WI38 (cell line): ENCODE results near the gene ZNF407.

Experiments
- H3K4me3 ChIP-seq: 2 replicates; pipeline ENCODE4 v1.5.1; 2011; ENCODE audit warnings: low read depth, mild to moderate bottlenecking, control low read depth, low read length
- TF ChIP-seq, protein P1 (sequence below): IDR thresholded peaks from 2 replicates; pipeline ENCODE4 v1.5.1; 2012; ENCODE audit warnings: low read depth, mild to moderate bottlenecking, control low read depth, low read length

ZNF407 gene

DNA sequence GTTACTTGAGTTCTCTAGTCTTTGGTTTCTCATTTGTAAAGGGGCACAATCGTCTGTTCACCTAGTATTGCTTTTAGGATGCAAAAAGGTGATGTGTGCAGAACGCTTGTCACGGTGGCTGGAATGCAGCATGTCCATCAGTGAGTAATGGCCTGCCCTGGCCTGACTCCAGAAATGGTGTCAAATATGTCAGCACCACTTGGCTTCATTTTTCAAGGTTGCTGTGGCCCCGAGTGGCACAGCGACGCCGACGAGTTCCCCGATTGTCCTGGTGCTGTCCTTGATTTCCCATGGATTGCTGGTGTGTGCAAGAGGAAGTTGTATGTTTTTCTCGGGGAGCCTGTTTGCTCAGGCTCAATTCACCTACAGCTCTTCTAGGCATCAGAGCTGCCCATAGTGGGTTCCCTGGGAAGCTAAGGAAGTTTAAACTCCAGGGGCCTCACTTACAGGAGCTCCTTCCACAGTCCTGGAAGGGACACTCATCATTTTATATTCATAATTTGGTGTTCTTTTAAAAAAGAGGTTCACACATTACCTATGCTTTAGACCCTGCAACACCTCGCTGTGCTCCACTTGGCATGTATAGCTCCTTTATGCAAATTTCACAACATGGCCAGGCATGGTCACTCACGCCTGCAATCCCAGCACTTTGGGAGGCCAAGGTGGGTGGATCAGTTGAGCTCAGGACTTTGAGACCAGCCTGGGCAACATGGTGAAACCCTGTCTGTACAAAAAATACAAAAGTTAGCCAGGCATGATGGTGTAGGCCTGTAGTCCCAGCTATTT is 25.6 kb upstream of the ZNF407 start:
- TF ChIP-seq, protein P1, sequence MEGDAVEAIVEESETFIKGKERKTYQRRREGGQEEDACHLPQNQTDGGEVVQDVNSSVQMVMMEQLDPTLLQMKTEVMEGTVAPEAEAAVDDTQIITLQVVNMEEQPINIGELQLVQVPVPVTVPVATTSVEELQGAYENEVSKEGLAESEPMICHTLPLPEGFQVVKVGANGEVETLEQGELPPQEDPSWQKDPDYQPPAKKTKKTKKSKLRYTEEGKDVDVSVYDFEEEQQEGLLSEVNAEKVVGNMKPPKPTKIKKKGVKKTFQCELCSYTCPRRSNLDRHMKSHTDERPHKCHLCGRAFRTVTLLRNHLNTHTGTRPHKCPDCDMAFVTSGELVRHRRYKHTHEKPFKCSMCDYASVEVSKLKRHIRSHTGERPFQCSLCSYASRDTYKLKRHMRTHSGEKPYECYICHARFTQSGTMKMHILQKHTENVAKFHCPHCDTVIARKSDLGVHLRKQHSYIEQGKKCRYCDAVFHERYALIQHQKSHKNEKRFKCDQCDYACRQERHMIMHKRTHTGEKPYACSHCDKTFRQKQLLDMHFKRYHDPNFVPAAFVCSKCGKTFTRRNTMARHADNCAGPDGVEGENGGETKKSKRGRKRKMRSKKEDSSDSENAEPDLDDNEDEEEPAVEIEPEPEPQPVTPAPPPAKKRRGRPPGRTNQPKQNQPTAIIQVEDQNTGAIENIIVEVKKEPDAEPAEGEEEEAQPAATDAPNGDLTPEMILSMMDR: no peak
- no peak overlapping the region for H3K4me3 ChIP-seq

DNA sequence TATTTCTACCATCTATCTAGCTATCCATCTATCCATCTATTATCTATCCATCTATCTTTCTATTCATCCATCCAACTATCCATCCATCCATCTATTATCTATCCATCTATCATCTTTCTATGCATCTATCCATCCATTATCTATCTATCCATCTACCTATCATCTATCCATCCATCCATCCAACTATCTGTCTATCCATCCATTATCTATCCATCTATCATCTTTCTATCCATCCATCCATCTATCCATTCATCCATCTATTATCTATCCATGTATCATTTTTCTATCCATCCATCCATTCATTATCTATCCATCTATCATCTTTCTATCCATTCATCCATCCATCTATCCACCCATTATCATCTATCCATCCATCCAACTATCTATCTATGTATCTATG is 24.6 kb upstream of the ZNF407 start:
- TF ChIP-seq, protein P1: no peak
- H3K4me3 ChIP-seq: no peak overlapping the region

DNA sequence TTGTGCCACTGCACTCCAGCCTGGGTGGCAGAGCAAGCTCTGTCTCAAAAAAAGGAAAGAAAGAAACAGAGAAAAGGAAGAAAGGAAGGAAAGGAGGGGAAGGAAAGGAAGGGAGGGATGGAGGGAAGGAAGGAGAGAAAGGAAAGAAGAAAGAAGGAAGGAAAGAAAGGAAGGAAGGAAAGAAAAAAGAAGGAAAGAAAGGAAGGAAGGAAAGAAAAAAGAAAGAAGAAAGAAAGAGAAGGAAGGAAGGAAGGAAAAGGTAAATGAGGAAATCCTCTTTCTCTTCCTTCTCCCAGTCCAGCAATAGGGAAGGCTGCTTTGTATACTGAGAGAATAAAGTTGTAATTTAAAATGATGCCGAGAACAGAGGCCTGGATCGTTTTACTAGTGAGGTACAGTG is 22.8 kb upstream of the ZNF407 start:
- TF ChIP-seq, protein P1: no peak
- no peak overlapping the region for H3K4me3 ChIP-seq

DNA sequence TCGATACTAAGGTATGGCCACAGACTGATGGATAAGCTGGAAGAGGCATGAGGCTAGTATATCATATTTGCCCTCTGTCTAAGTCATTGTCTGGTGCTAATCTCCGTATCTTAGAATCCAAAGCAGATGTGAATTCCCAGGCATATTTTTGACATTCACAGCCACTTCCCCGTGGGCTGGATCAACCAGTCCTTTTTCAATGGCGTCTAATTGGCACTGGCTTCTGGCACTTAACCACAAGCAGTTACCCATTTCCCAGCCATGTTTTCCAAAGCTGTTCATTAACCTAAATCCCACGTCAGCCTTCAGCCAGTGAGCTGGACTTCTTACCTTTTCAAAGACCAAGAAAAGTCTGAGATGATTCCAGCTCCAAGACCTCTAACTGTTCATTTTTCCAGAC is 20.7 kb upstream of the ZNF407 start:
- TF ChIP-seq, protein P1: no peak
- no peak overlapping the region for H3K4me3 ChIP-seq

DNA sequence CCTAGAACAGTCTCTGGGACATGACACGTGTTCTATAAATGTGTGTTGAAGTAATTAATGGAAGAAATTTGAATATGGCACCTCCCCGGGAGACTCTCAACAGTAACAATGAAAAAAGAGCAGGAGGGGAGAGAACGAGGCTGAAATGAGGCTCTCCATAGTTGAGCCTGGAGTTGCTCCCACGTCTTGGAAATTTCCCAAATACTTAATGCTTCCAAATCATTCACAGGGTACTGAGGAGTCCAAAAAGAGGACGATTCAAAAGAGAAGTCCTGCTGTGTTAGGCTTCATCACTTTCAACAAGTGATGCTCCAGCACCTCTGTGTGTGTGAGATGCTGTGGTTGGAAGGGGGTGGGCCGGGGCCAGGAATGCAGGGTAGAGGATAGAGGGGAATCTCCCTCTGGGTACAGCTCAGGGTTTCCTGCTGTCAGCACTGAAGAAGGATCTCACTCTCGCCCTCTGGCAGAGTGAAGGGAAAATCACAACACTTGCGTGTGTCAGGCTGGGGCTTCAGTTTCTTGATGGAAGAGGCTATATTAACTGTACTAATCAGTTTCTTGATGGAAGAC is 18.1 kb upstream of the ZNF407 start:
- H3K4me3 ChIP-seq: no peak overlapping the region
- TF ChIP-seq, protein P1: no peak

DNA sequence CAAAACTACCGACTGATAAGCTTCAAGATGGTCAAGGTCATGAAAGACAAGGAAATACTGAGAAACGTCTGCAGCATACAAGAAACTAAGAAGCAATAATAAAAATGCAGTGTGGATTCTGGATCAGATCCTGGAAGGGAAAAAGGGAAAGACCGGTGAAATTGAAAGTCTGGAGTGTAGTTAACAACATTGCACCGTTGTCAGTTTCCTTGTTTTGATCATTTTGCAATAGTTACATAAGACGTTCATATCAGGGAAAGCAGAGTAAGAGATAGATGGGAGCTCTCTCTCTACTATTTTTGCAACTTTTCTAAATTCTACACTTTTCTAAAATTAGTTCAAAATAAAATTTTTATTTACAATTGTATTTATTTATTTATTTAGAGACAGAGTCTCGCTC is 15.0 kb upstream of the ZNF407 start:
- no peak overlapping the region for H3K4me3 ChIP-seq
- TF ChIP-seq, protein P1: no peak

DNA sequence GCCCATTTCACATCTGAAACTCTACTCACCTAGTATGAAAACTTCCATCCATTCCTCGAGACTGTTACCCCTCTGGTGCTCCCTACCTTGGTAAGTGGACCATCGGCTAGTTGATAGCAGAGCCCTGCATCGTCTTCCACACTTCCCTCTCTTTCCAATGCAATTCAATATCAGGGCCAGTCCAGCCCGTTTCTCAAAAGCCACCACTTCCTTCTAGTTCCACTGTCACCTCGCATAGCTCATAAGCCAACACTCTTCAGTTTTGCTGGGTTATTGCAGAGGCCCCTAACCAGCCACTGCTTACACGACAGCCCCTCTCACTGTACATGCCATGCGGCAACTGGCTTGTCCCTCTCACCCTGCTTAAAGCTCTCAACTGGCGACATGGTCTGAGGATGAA is 10.2 kb upstream of the ZNF407 start:
- TF ChIP-seq, protein P1: no peak

More for the DNA sequence above, 10.2 kb upstream of the ZNF407 start:
- no peak overlapping the region for H3K4me3 ChIP-seq
